ENCODE data around the gene SEC14L2. TPM values are rescaled to one million over a fixed set of nuclear protein-coding genes. Genes with fewer than 3 reads are reported as not detected.

The SEC14L2 gene
- total and polyA plus RNA-seq, 2 of the 8 experiments (the other 6 are each of a cell fraction or from before 2014, with no cell fraction given), result 2.8 to 3.2 TPM

DNA sequence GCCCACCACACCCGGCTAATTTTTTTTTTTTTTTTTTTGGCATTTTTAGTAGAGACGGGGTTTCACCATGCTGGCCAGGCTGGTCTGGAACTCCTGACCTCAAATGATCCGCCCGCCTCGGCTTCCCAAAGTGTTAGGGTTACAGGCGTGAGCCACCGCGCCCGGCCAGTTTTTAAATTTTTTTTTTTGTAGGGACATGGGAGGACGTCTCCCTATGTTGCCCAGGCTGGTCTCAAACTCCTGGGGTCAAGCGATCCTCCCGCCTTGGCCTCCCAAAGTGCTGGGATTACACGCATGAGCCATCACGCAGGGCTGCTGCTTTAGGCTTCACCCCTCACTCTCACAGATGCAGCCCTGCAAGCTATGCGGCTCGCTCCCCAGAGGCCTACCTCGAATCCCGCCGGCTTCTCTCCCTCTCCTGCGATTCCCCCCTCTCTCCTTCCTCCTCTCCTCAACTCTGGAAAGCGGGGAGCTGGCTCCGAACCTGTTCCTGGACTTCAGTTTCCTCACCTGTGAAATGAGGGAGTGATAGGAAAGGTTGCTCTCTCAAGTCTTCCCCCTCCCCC, 39.1 kb upstream of the SEC14L2 start (continued):
- TF ChIP-seq GABPA (IDR thresholded peaks at IDR 0.05; ENCODE audit: borderline replicate concordance, insufficient read depth, low read length) (no peak), PHF8 (conservative IDR thresholded peaks at IDR 0.05; ENCODE audit: low read depth, low read length) (no peak), SP1 (IDR thresholded peaks at IDR 0.05; ENCODE audit: low read depth, low read length) (no peak), JUN (IDR thresholded peaks at IDR 0.05; ENCODE audit: low read depth, low read length) (no peak)
